GM12878 (cell line): ENCODE data around the gene VSIG10L. TPM values are rescaled to one million over a fixed set of nuclear protein-coding genes. Genes with fewer than 3 reads are reported as not detected.

Source experiments
- ATAC-seq: fragments of 200-7000 bp; cut with Tn5 transposase; 3 replicates; pipeline ENCODE4 v1.9.1; 2020; ENCODE audit warnings: mild to moderate bottlenecking, moderate library complexity
- BruUV-seq: library from RNA; stranded (reverse); fragments of 400-500 nt; replicated peaks from 2 replicates; lab custom pipeline; 2021; lab: Mats Ljungman, UMichigan
- CTCF ChIA-PET: fragments of 300-600 bp; sonication (Branson Sonifier 250); formaldehyde crosslinking; extraction: SDS; loops from one replicate; lab custom pipeline; 2021; ENCODE audit warnings: inconsistent platforms; lab: Yijun Ruan, JAX
- POLR2A ChIA-PET: fragments of 350-600 bp; formaldehyde crosslinking; extraction: SDS; loops from one replicate; lab custom pipeline; 2021; ENCODE audit warnings: inconsistent platforms; lab: Charles Lee
- RAD21 ChIA-PET: fragments of 300-600 bp; sonication (Branson Sonifier 250); formaldehyde crosslinking; loops from one replicate; lab custom pipeline; 2023; ENCODE audit warnings: antibody characterized with exemption; ENCODE audit not compliant: unreplicated experiment; lab: Charles Lee
- SMC1A ChIA-PET: fragments of 300-600 bp; sonication (Branson Sonifier 250); formaldehyde crosslinking; loops from one replicate; lab custom pipeline; 2023; ENCODE audit not compliant: unreplicated experiment, uncharacterized antibody; lab: Charles Lee
- DNase-seq: peaks from one replicate; pipeline ENCODE4 v3.0.0-alpha.2; 2011; ENCODE audit warnings: low read depth, low spot score
- FAIRE-seq: peaks from 3 replicates; lab custom pipeline; 2011; peaks lifted over from hg19 to GRCh38; lab: Jason Lieb, UNC
- H2AFZ ChIP-seq: 2 replicates; pipeline ENCODE4 v1.6.0; 2011; ENCODE audit warnings: low read depth, low read length, control low read depth; ENCODE audit not compliant: control insufficient read depth
- H3K27ac ChIP-seq: 2 replicates; pipeline ENCODE4 v1.5.1; 2011; ENCODE audit warnings: control low read depth; ENCODE audit not compliant: control insufficient read depth, insufficient read depth
- H3K27me3 ChIP-seq, 2 experiments: replicated peaks in 1 of 2; 2 replicates each; pipeline versions ENCODE4 v1.6.0 to v1.6.1; 2011; ENCODE audit warnings: low read length in 1 of 2; ENCODE audit not compliant: control insufficient read depth in 2 of 2, insufficient read depth in 2 of 2
- H3K36me3 ChIP-seq, 2 experiments: 2 replicates each; pipeline ENCODE4 v1.5.1; 2011; ENCODE audit warnings: low read length in 1 of 2; ENCODE audit not compliant: control insufficient read depth in 2 of 2, insufficient read depth in 2 of 2
- H3K4me1 ChIP-seq: 2 replicates; pipeline ENCODE4 v1.6.1; 2011; ENCODE audit warnings: mild to moderate bottlenecking, low read length, moderate library complexity, mixed read lengths; ENCODE audit not compliant: control insufficient read depth, insufficient read depth
- H3K4me2 ChIP-seq: 2 replicates; pipeline ENCODE4 v1.6.0; 2011; ENCODE audit warnings: control low read depth; ENCODE audit not compliant: control insufficient read depth, insufficient read depth
- H3K4me3 ChIP-seq: fragments of 200-600 bp; sonication (generic); 2 replicates; pipeline ENCODE4 v1.5.1; 2016
- H3K79me2 ChIP-seq: 2 replicates; pipeline ENCODE4 v1.6.0; 2011; ENCODE audit warnings: low read length; ENCODE audit not compliant: control insufficient read depth, insufficient read depth
- H3K9ac ChIP-seq: 2 replicates; pipeline ENCODE4 v1.8.0; 2011; ENCODE audit warnings: low read length, control low read depth, mixed read lengths; ENCODE audit not compliant: control insufficient read depth, insufficient read depth
- H3K9me3 ChIP-seq: replicated peaks from 3 replicates; pipeline ENCODE4 v1.5.1; 2011; ENCODE audit warnings: mild to moderate bottlenecking, low read length; ENCODE audit not compliant: control insufficient read depth, insufficient read depth
- H4K20me1 ChIP-seq: 2 replicates; pipeline ENCODE4 v1.6.0; 2011; ENCODE audit not compliant: control insufficient read depth, insufficient read depth
- ATF7 ChIP-seq: fragments of 450-650 bp; IDR thresholded peaks from 2 replicates; pipeline ENCODE4 v1.6.1; 2016; ENCODE audit warnings: low read depth, mild to moderate bottlenecking
- CBX5 ChIP-seq: sonication (generic); IDR thresholded peaks from 2 replicates; pipeline ENCODE4 v1.6.1; 2016; ENCODE audit warnings: low read depth, moderate library complexity, mild to moderate bottlenecking, inconsistent platforms
- CHD2 ChIP-seq: IDR thresholded peaks from 2 replicates; pipeline ENCODE4 v1.6.1; 2011; ENCODE audit warnings: low read depth, low read length, improper control_type of control experiment, borderline replicate concordance
- FOXK2 ChIP-seq: fragments of 450-650 bp; IDR thresholded peaks from 2 replicates; pipeline ENCODE4 v1.6.1; 2017; ENCODE audit warnings: mild to moderate bottlenecking, moderate library complexity
- FOXM1 ChIP-seq: IDR thresholded peaks from 2 replicates; pipeline ENCODE4 v1.6.1; 2012; ENCODE audit warnings: low read depth, mild to moderate bottlenecking, inconsistent platforms, low read length, moderate library complexity
- IRF5 ChIP-seq: fragments of 450-650 bp; IDR thresholded peaks from 2 replicates; pipeline ENCODE4 v1.6.1; 2017; ENCODE audit warnings: borderline replicate concordance
- JUNB ChIP-seq: IDR thresholded peaks from 2 replicates; pipeline ENCODE4 v1.6.1; 2016; ENCODE audit warnings: antibody characterized with exemption, mild to moderate bottlenecking
- MAX ChIP-seq: IDR thresholded peaks from 2 replicates; pipeline ENCODE4 v1.6.1; 2012; ENCODE audit warnings: low read depth, low read length, improper control_type of control experiment
- MTA3 ChIP-seq: IDR thresholded peaks from 2 replicates; pipeline ENCODE4 v1.6.1; 2012; ENCODE audit warnings: low read length, inconsistent platforms, borderline replicate concordance
- MYC ChIP-seq: IDR thresholded peaks from 2 replicates; pipeline ENCODE4 v1.6.1; 2011; ENCODE audit warnings: mild to moderate bottlenecking, low read length, moderate library complexity, inconsistent platforms; ENCODE audit not compliant: insufficient read depth, insufficient replicate concordance, insufficient read length, severe bottlenecking
- NBN ChIP-seq: fragments of 450-650 bp; IDR thresholded peaks from 2 replicates; pipeline ENCODE4 v1.6.1; 2016
- NRF1 ChIP-seq: conservative IDR thresholded peaks from 2 replicates; pipeline ENCODE4 v1.6.1; 2011; ENCODE audit warnings: mild to moderate bottlenecking, low read depth, low read length, improper control_type of control experiment
- SUPT20H ChIP-seq: IDR thresholded peaks from 2 replicates; pipeline ENCODE4 v1.6.1; 2011; ENCODE audit warnings: low read depth, mild to moderate bottlenecking, low read length, moderate library complexity, borderline replicate concordance; ENCODE audit not compliant: control insufficient read depth
- ZBTB33 ChIP-seq: fragments of 450-650 bp; IDR thresholded peaks from 2 replicates; pipeline ENCODE4 v1.6.1; 2017; ENCODE audit warnings: mild to moderate bottlenecking
- ZNF274 ChIP-seq: IDR thresholded peaks from one replicate; pipeline ENCODE4 v1.8.0; 2011; ENCODE audit not compliant: insufficient read length, insufficient read depth
- ZSCAN29 ChIP-seq: fragments of 450-650 bp; IDR thresholded peaks from 2 replicates; pipeline ENCODE4 v1.6.1; 2017; ENCODE audit warnings: mild to moderate bottlenecking, moderate library complexity
- WGBS: methylation state at CpG from one replicate; pipeline ENCODE4 v1.1.6; 2016; ENCODE audit warnings: low lambda C conversion rate; ENCODE audit not compliant: insufficient replicate concordance, insufficient coverage; ENCODE audit errors: missing lambda C conversion rate; 5-methylcytosine and 5-hydroxymethylcytosine counted together
- in situ Hi-C: fragments of 300-500 bp; cut with MboI; formaldehyde crosslinking; loops from 9 replicates; pipeline ENCODE4 v1.14.3; 2018; ENCODE audit warnings: mixed read lengths
- intact Hi-C: fragments of 100-400 bp; cut with micrococcal nuclease; formaldehyde crosslinking; loops from one replicate; pipeline ENCODE4 v1.14.2; 2022; ENCODE audit not compliant: unreplicated experiment
- polyA plus RNA-seq, 11 experiments: library from polyadenylated mRNA; depleted of rRNA in 4 of 11; unstranded in 6 of 11; stranded (reverse) in 5 of 11; fragments of >200 nt; fragmentation: Nextera tagmentation in 4 of 11; fragmentation: Illumina TruSeq in 1 of 11; extraction: Ambion mirVana in 4 of 11; extraction: Trizol in 1 of 11; gene quantifications; 1 replicate in 1 of 11; 2 replicates in 10 of 11; pipeline versions ENCODE4 v1.2.1 to v1.2.3, GENCODE V29; 2011 to 2016; ENCODE audit warnings: inconsistent platforms in 2 of 11, missing spikeins in 2 of 11, low read depth in 1 of 11
- total RNA-seq, 4 experiments: library from RNA; depleted of rRNA in 3 of 4; stranded (reverse); fragments of >200 nt in 3 of 4; fragmentation: Illumina TruSeq in 1 of 4; extraction: Trizol in 1 of 4; gene quantifications; 2 replicates each; pipeline versions ENCODE4 v1.2.1 to v1.2.3, GENCODE V29; 2013 to 2021

VSIG10L gene
- total and polyA plus RNA-seq, 10 of the 15 experiments (the other 5 are each of a cell fraction or from before 2014, with no cell fraction given): 0.09 to 0.93 (median 0.49) TPM

DNA sequence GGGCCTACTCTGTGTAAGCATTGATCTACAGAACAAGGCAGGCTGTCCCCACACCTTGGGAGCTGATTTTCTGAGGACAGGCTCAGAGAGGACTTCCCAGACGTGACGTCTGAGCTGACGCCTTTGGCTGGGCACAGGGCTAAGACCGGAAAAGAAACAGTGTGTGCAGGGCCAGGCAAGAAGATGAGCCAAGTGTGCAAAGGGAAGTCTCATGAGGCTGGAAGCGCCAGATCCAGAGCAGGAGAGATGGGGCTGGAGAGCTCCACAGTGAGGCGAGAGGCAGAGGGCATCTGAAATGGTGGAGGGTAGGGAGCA is 17.8 kb downstream of the VSIG10L start (continued):
- TF ChIP-seq IRF5 (no peak), MTA3 (no peak), NBN (no peak), ZBTB33 (no peak), FOXM1 (no peak)

DNA sequence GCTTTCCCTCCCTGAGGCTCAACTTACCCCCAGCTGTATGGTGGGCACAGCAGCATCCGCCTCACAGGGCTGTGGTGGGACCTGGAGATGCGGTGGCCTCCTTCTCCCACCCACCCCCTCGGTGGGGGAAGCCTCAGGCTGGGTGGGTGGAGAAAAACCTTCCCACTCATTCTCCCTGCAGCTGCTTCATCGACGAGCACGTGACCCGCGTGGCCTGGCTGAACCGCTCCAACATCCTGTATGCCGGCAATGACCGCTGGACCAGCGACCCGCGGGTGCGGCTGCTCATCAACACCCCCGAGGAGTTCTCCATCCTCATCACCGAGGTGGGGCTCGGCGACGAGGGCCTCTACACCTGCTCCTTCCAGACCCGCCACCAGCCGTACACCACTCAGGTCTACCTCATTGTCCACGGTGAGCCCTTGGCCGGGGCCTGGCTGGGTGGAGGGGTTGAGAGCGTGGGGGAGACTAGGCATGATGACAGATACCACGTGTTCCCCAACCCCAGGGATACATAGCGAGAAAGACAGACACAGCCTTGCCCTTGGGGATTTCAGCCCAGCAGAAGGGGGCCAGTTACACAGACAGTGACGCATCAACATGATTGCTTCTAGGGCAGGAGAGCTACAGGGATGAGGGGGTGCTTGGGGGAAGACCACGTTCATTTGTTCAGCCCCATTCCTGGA is 18.3 kb downstream of the VSIG10L start:
- in situ Hi-C loops (no loop called here), intact Hi-C loops (no loop called here)
- 43% methylated on average over 25 of the region's 29 CpGs for WGBS
- DNase-seq: no peak
- FAIRE-seq: no peak
- ChIA-PET RAD21 (no interaction called here), POLR2A (no interaction called here), SMC1A (no interaction called here), CTCF (no interaction called here)
- Histone ChIP-seq H3K4me1 (no peaks in the 10 kb centered on the region), H3K27me3 (no peaks in the 10 kb centered on the region; a peak in 1 of 4 replicates), H4K20me1 (no peaks in the 10 kb centered on the region), H3K4me2 (no peak overlapping the region), H2AFZ (no peak overlapping the region), H3K9ac (no peak overlapping the region), H3K36me3 (no peaks in the 10 kb centered on the region), H3K79me2 (no peaks in the 10 kb centered on the region), H3K9me3 (no peaks in the 10 kb centered on the region), H3K27ac (no peak overlapping the region), H3K4me3 (no peak overlapping the region)
- no TSS peak for BruUV-seq
- no peak for ATAC-seq
- TF ChIP-seq ATF7: no peak
- no peak for TF ChIP-seq ZNF274
- no peak for TF ChIP-seq MYC
- no peak for TF ChIP-seq SUPT20H
- TF ChIP-seq ZSCAN29: no peak
- no peak for TF ChIP-seq CHD2
- no peak for TF ChIP-seq JUNB
- TF ChIP-seq FOXK2: no peak
- TF ChIP-seq NRF1: no peak
- no peak for TF ChIP-seq CBX5
- no peak for TF ChIP-seq MAX
- no peak for TF ChIP-seq IRF5
